ENCODE measurements around the gene STK39. TPM values are rescaled to one million over a fixed set of nuclear protein-coding genes. Genes with fewer than 3 reads are reported as not detected.
"Not testable (repeated sequence)": the region's sequence is repeated elsewhere in the genome, so short reads cannot be mapped to it uniquely, and the experiment has no call there.

STK39 gene
- total RNA-seq, 1 donor from 2014 or later, result 18.5 TPM

- no peak overlapping the region for H3K27ac Mint-ChIP-seq
- no peak for TF ChIP-seq CTCF (IDR thresholded peaks at IDR 0.05)
- ChIA-PET CTCF (interaction anchor here (1.0 kb wide), 1 partner anchor 82 kb away, joined by 5 read pairs; no protein-coding TSS in a partner anchor), POLR2A (no interaction called here)
- peaks cover 4% of the 10 kb centered on the region for H3K36me3 Mint-ChIP-seq (ENCODE audit: low read depth)
- no peaks in the 10 kb centered on the region for H3K27me3 Mint-ChIP-seq
- H3K4me1 Mint-ChIP-seq, result peaks cover 28% of the 10 kb centered on the region
- H3K9me3 Mint-ChIP-seq, result no peaks in the 10 kb centered on the region
- no peak for ATAC-seq (ENCODE audit: low read depth)
- intact Hi-C loops (cut with micrococcal nuclease), result no loop called here
- no peak overlapping the region for H3K4me3 Mint-ChIP-seq
- no peak for DNase-seq
These were observed 200.2 kb downstream of the STK39 start for GRCh38 chr2:168047091-168047690.

- CTCF ChIA-PET, result interaction anchor here (2.5 kb wide), 1 partner anchor 75 kb away, joined by 8 read pairs; no protein-coding TSS in a partner anchor
- peak overlapping the region; percentile 13 for H3K27ac Mint-ChIP-seq
These were observed 202.8 kb downstream of the STK39 start for GRCh38 chr2:168044579-168044978.

GRCh38 chr2:168044176-168044575, 203.2 kb downstream of the STK39 start:
- intact Hi-C loops (cut with micrococcal nuclease), result loop anchor here (5.0 kb wide), 3 partner anchors 77 to 413 kb away; partner anchors contain the start of genes CERS6 and STK39
- Mint-ChIP-seq H3K36me3 (ENCODE audit: low read depth) (no peaks in the 10 kb centered on the region), H3K4me1 (peaks cover 51% of the 10 kb centered on the region), H3K9me3 (no peaks in the 10 kb centered on the region), H3K4me3 (no peak overlapping the region), H3K27ac (peak overlapping the region; percentile 13), H3K27me3 (no peaks in the 10 kb centered on the region)
- no peak for TF ChIP-seq CTCF (IDR thresholded peaks at IDR 0.05)
- CTCF ChIA-PET, result interaction anchor here (2.5 kb wide), 1 partner anchor 75 kb away, joined by 8 read pairs; no protein-coding TSS in a partner anchor
- DNase-seq, result no peak
- no peak for ATAC-seq (ENCODE audit: low read depth)
- POLR2A ChIA-PET, result no interaction called here

More at GRCh38 chr2:168044579-168044978, 202.8 kb downstream of the STK39 start:
- DNase-seq (no peak), ATAC-seq (ENCODE audit: low read depth) (no peak)
- no peaks in the 10 kb centered on the region for H3K9me3 Mint-ChIP-seq
- POLR2A ChIA-PET, result no interaction called here
- H3K4me3 Mint-ChIP-seq, result no peak overlapping the region
- peaks cover 51% of the 10 kb centered on the region for H3K4me1 Mint-ChIP-seq
- intact Hi-C loops (cut with micrococcal nuclease), result loop anchor here (5.0 kb wide), 3 partner anchors 77 to 413 kb away; partner anchors contain the start of genes CERS6 and STK39
- H3K36me3 Mint-ChIP-seq (ENCODE audit: low read depth), result no peaks in the 10 kb centered on the region
- TF ChIP-seq CTCF (IDR thresholded peaks at IDR 0.05), result no peak
- no peaks in the 10 kb centered on the region for H3K27me3 Mint-ChIP-seq

- CTCF ChIA-PET, result interaction anchor here (0.9 to 1.1 kb wide), 2 partner anchors 77 to 103 kb away, joined by 3 read pairs; no protein-coding TSS in a partner anchor
- H3K36me3 Mint-ChIP-seq (ENCODE audit: low read depth); H3K9me3 Mint-ChIP-seq; DNase-seq; H3K27me3 Mint-ChIP-seq: not testable (repeated sequence)
- Mint-ChIP-seq H3K27ac (peak overlapping the region; percentile 61), H3K4me3 (peak overlapping the region; percentile 56), H3K4me1 (peaks cover 68% of the 10 kb centered on the region)
- intact Hi-C loops (cut with micrococcal nuclease), result loop anchor here (1.0 to 5.0 kb wide), 5 partner anchors 11 to 415 kb away; partner anchors contain the start of genes CERS6 and STK39
- ATAC-seq (ENCODE audit: low read depth), result peak; percentile 86
- POLR2A ChIA-PET, result interaction anchor here (0.7 to 1.2 kb wide), 3 partner anchors 11 to 57 kb away, joined by 3 to 6 read pairs (median 4); no protein-coding TSS in a partner anchor
These were observed 205.1 kb downstream of the STK39 start for GRCh38 chr2:168042127-168042824.

- Mint-ChIP-seq H3K36me3 (ENCODE audit: low read depth) (no peaks in the 10 kb centered on the region), H3K27me3 (no peaks in the 10 kb centered on the region), H3K9me3 (no peaks in the 10 kb centered on the region), H3K4me3 (peak overlapping the region; percentile 2), H3K4me1 (peaks cover 83% of the 10 kb centered on the region), H3K27ac (no peak overlapping the region)
- ATAC-seq (ENCODE audit: low read depth) (peak; percentile 30), DNase-seq (no peak)
- TF ChIP-seq CTCF (IDR thresholded peaks at IDR 0.05), result no peak
- intact Hi-C loops (cut with micrococcal nuclease), result loop anchor here (1.0 to 5.0 kb wide), 4 partner anchors 38 to 417 kb away; partner anchors contain the start of genes CERS6 and STK39
- ChIA-PET POLR2A (interaction anchor here (0.6 kb wide), 1 partner anchor 51 kb away, joined by 3 read pairs; no protein-coding TSS in a partner anchor), CTCF (no interaction called here)
These were observed 207.5 kb downstream of the STK39 start for GRCh38 chr2:168039881-168040280.

All from activated B cell treated with CpG ODN at 0.5 μM for 24 hours (primary cell).